T-helper 22 cell (primary cell): ENCODE data around the gene MAPK14.
"Not testable (repeated sequence)": the region's sequence is repeated elsewhere in the genome, so short reads cannot be mapped to it uniquely, and the experiment has no call there.

Source experiments
- DNase-seq: peaks from one replicate; pipeline ENCODE4 v3.0.0-alpha.2; 2020; ENCODE audit warnings: low read depth

The MAPK14 gene

DNA sequence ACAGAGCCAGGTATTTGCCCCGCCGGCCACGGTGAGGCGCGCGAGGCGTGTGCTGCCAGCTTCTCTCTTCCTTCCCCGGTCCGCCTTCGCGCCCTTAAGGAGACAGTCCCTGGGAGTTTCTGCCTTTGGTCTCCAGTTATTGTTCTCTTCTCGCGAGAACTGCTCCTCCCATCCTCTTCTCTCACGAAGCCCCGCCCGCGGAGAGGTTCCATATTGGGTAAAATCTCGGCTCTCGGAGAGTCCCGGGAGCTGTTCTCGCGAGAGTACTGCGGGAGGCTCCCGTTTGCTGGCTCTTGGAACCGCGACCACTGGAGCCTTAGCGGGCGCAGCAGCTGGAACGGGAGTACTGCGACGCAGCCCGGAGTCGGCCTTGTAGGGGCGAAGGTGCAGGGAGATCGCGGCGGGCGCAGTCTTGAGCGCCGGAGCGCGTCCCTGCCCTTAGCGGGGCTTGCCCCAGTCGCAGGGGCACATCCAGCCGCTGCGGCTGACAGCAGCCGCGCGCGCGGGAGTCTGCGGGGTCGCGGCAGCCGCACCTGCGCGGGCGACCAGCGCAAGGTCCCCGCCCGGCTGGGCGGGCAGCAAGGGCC lies at the start of gene MAPK14:
Gene MAPK14 (plus strand): TSS at position 308 of the 587 bp plus-strand sequence. CDS start 350 bp downstream, outside the sequence.
- DNase-seq, result peak; percentile 99

DNA sequence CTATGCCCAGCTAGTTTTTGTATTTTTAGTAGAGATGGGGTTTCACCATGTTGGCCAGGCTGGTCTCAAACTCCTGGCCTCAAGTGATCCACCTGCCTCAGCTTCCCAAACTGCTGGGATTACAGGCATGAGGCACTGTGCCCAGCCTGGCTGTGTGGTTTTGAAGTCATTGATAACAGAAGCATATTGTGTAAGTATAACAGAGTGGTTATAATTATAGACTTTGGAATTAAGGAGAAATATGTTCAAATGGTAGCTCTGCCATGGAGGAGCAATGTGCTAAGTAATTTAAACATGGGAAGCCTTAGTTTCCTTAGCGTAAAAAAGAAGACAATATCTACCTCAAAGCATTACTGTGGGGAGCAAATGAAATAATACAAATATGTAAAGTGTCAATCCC lies 47.5 kb upstream of the MAPK14 start:
- not testable (repeated sequence) for DNase-seq

DNA sequence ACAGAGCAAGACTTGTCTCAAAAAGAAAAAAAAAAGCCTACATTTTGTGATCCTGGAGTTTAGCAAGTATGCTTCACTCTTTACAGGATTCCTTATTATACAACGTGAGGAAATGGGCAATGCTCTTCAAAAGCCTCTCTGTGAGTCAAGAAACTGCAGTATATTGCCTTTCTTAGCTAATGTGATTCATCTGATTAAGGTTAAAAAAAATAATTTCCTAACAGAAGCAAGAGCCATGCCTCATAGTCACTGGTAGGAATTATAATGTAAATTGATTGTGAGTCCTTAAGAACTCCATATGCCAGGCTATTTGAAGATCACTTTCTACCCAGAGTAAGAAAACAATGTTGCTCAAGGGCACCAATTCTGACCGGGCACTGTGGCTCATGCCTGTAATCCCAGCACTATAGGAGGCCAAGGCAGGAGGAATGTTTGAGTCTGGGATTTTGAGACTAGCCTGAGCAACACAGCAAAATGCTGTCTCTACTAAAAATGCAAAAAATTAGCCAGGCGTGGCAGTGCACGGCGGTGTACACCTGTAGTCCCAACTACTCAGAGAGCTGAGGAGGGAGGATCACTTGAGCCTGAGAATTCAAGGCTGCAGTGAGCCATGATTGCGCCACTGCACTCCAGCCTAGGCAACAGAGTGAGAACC lies 46.5 kb upstream of the MAPK14 start:
- no peak for DNase-seq

DNA sequence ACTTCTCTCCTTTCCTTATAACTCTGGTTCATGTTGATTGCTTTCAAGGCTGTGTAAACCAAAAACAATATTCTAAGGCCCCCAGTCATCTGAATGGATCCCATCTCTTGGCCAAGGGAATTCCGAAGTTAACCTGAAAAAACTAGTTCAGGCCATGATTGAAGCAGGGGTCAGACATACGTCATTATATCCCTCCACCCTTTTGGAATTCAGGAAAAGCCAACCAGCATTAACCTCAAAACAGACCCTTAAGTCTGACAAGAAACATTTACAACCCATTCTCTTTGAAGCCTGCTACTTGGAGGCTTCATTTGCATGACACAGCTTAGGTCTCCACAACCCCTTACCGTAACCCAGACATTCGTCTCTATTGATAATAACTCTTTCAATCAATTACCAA lies 42.9 kb upstream of the MAPK14 start:
- no peak for DNase-seq

DNA sequence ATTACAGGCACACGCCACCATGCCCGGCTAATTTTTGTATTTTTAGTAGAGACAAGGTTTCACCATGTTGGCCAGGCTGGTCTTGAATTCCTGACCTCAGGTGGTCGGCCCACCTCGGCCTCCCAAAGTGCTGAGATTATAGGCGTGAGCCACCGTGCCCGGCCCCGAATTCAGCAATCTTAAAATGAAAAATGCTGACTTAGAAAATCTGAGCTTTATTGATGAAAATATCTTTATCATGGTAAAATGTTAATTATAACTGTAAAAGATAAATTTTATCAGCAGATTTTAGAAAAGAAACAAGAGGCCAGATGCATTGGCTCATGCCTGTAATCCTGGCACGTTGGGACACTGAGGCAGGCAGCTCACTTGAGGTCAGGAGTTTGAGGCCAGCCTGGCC lies 39.6 kb upstream of the MAPK14 start:
- DNase-seq, result not testable (repeated sequence)

- DNase-seq, result no peak
These were observed 34.5 kb upstream of the MAPK14 start for GRCh38 chr6:35993150-35993549.

DNA sequence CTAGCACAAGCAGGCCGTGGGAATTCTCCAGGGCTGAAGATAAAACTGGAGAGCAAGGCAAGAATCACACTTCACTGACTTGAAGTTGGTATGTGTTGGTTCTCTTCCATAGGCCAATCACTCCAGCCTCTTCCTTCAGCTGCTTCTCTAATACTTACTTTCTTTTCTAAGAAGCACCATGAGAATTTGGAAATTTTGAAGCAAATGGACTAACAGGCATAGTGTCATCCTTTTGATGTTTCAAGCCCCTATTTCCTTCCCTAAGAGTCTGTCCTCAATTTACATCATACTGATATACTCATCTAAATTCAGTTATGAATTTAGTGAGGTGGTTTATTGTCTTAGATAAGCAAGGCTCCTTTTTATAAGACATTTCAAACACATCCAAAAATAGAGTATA lies 27.2 kb upstream of the MAPK14 start:
- no peak for DNase-seq

DNA sequence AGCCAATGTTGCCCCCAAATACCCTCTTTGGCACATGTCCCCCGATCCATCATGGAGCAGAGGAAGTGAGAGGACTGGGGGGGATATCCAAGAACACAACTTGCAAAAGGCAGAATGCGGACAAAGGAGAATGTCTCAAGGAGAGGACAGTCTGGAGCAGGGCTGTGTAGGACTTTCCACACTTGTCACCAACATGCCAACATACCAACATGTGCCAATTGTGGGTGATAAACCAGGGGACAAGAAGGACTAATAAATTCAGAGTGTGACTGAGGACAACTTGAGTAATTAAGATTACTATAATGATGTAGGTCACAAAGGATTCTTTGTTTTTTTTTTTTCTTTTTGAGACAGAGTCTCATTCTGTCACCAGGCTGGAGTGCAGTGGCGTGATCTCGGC lies 11.9 kb upstream of the MAPK14 start:
- DNase-seq, result no peak

- no peak for DNase-seq
These were observed 9.3 kb upstream of the MAPK14 start for GRCh38 chr6:36018339-36018738.

DNA sequence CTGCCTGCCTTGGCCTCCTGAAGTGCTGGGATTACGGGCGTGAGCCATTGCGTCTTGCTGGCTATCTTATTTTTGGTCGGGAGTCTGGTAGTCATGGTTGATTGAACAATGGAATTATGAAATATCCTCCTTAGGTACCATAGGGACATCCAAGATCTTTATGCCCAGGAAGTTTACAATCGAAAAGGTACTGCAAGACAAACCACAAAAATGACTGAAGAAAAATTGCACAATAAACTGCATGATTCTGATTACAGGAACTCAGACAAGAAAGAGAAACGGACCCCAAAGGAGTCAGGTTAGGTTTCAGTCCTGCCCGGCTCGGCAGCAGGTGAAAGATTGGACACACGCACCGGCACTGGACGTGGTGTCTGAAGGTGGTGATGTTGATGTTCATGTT lies 8.4 kb upstream of the MAPK14 start:
- no peak for DNase-seq

DNA sequence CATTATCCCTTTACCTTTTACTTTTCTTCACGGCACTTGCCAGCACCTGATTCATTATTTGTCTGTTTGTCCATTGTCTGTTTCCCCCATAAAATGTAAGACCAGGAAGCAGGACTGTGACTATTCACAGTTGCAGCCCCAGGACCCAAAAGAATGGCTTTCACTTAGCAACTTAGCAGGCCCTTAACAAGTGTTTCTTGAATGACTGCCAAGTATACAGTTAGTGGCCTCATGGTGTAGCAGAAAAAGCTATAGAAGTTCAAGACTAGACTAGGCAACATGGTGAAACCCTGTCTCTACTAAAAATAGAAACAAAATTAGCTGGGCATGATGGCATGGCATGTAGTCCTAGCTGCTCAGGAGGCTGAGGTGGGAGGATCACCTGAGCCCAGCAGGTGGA lies 7.5 kb upstream of the MAPK14 start:
- no peak for DNase-seq

- DNase-seq, result no peak
These were observed 3.4 kb upstream of the MAPK14 start, which contains the start of gene SLC26A8 for GRCh38 chr6:36023996-36024795. Gene SLC26A8, minus strand, starts transcription at chr6:36024641. Its CDS starts 4,934 bp downstream, at chr6:36019707.

- DNase-seq, result no peak
These were observed 2.2 kb upstream of the MAPK14 start for GRCh38 chr6:36025260-36025931.

DNA sequence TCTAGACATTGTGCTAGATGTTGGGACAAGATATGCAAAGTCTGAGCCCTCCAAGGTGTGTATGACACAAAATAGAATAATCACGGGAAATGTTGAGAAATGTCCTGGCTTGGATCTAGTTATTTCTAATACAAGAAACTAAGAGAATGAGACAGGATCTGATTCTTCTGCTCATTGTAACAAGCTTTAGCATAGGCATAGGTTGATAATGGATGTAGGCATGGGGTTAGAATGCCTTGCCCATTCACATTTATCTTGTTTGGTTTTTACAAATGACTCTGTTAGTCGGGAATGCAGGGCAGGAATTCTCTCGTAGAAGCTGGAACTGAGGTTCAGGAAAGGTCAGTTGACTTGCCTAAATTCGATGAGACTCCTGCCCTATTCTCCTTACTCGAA lies 1.7 kb upstream of the MAPK14 start:
- no peak for DNase-seq

DNA sequence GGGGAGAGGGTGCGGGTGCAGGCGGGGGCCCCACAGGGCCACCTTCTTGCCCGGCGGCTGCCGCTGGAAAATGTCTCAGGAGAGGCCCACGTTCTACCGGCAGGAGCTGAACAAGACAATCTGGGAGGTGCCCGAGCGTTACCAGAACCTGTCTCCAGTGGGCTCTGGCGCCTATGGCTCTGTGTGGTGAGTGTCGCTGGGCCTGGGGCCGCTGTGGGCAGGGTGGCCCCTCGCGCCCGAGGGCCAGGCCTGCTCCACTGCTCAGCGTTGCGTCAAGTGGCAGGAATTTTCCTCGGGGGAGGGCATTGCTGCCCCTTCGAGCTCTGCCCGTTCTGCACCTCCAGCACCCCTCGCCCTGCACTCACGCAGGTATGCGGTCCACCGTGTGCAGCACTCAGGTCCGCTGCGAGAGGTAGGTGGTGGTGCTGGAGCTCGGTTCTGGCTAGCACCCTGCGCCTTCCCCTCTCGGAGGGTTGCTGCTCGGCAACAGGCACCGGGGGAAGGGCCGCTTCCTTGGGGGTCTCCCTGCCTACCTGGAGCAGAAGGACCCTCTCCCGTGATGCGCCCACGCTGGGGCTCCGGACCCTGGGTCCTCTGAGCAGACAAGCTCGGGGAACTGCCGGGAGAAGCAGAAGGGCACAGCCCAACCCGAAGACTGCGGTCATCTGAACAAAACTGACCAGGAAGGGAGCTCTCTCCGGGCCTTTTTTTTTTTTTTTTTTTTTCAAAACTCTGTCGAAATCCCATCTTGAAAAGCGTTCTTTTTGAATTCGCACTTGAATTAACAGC lies 674 bp downstream of the MAPK14 start:
- peak; percentile 23 for DNase-seq

DNA sequence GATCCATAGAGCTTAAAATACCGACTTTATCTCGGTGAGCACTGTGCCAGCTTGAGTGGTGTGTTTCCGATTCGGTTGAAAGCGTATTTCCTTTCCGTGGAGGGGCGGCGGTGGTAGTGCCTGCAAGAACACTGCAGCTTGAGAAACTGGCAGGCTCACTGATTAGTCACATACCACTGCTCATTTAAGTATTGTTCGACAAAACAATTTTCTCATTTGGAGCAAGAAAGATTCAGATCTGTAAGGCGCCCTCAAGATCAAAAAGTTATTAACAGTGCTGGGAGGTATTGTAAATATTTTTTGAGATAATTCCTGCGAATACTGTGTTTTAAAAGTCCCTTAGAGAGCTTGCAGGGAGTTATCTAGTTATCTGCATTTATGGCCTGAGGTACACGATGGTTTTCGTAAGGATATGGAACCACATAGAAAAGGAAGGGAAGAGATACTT lies 1.3 kb downstream of the MAPK14 start:
- DNase-seq, result peak; percentile 56

- no peak for DNase-seq
These were observed 1.9 kb downstream of the MAPK14 start for GRCh38 chr6:36029464-36029863.

DNA sequence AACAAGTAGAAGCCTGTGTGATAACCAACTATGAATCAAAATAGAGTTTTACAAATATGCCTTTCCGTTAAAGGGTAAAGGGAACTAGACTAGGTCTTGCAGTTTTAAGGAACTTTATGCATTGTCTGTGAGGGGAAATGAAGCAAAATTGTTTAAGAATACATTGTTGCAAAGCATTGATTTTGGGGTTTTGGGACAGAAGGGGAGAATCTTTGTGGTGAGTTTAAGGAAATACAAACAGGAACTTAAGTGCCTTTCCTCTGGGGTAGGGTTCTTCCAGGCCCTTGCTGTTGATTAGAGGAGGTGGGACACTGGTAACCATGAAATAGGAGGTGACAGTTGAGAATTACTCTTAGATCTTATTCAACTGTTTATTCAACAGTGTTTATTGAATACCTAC lies 4.7 kb downstream of the MAPK14 start:
- no peak for DNase-seq

GRCh38 chr6:36033144-36033543 lies 5.5 kb downstream of the MAPK14 start:
- not testable (repeated sequence) for DNase-seq

GRCh38 chr6:36033935-36034334 lies 6.3 kb downstream of the MAPK14 start:
- no peak for DNase-seq

GRCh38 chr6:36034441-36034840 lies 6.8 kb downstream of the MAPK14 start:
- DNase-seq, result no peak

- no peak for DNase-seq
These were observed 7.6 kb downstream of the MAPK14 start for GRCh38 chr6:36035225-36035624.
